ENCODE results near the gene OASL. TPM values are rescaled to one million over a fixed set of nuclear protein-coding genes. Genes with fewer than 3 reads are reported as not detected.

Gene OASL, protein sequence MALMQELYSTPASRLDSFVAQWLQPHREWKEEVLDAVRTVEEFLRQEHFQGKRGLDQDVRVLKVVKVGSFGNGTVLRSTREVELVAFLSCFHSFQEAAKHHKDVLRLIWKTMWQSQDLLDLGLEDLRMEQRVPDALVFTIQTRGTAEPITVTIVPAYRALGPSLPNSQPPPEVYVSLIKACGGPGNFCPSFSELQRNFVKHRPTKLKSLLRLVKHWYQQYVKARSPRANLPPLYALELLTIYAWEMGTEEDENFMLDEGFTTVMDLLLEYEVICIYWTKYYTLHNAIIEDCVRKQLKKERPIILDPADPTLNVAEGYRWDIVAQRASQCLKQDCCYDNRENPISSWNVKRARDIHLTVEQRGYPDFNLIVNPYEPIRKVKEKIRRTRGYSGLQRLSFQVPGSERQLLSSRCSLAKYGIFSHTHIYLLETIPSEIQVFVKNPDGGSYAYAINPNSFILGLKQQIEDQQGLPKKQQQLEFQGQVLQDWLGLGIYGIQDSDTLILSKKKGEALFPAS
- 0.86 and 0.88 TPM in 2 replicates for total RNA-seq

DNA sequence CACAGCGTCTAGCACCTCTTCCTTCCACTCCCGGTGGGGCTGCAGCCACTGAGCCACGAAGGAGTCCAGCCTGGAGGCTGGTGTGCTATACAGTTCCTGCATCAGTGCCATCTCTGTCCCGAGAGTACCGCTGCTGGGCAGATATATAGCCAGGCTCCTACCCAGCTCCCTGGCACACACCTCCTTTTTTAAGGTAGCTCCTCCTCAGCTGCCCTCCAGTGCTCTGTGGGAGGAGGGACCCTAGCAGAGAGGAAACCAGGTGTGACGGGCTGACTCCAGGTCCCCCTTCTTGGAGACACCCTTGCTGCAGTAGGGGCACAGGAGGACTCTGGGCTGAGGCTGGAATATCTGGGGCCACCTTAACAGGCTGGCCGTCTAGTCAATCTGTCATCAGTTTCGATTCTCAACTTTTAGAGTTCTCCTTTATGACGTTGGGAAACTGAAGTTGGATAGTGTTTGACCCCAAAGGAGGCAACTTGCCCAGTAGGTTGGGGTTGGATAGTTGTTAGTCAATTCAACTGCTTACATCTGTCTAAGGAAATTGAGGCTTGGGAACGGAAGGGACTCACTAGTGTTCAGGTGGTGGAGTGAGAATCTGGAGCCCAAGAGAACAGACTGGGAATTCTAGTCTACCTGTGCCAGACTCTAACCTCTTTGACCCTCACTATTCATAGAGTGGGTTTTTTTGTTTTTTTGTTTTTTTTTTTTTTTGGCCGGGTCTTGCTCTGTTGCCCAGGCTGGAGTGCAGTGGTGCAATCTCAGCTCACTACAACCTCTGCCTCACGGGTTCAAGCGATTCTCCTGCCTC is at the start of gene OASL:
Gene OASL (minus strand): TSS at position 386 of the 808 bp plus-strand sequence. CDS start 275 bp downstream, at position 111.

DNA sequence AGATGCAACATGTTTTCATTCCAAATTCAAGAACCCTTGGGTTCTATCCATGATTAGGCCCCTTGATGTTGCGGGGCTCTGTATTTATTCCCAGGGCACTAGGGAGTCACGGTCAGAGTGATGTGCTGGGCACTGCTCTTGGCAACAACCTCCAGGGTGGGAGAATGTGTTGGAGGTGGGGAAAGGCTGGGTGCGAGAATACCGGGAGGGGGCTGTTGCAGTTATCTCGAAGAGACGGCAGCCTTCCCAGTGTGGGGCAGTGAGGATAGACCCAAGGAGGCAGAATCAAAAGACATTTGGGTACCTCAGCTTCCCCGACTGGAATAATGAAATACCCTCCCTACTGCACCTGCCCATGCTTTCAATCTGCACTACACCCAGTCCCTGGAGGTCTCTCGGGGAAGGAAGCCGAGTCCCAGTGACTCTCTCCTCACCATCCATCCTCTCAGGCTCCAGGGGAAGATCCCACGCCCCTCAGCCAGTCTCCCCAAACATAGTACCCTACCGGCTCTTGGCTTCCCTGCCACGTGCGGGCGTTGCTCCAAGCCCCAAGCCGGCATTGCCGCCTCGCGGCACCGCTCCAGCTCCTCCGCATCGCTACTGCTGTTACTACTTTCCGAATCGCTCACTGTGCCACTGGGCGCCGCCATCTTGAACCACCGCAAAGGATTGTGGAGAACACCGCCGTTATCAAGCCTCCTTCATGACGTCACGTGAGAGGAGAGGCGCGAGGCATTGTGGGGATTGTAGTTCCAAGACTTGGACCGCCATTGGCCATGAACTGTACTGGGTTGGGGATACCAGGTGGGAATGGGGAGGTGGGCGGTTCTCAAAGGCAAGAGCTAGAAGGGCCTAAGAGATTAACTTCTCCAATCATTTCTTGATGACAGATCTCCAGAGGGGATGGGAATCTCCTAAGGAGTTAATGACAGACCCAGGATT is 22.9 kb downstream of the OASL start, which contains the start of gene C12orf43:
Gene C12orf43 (minus strand): TSS at position 663 of the 942 bp plus-strand sequence. CDS start 13 bp downstream, at position 650.

DNA sequence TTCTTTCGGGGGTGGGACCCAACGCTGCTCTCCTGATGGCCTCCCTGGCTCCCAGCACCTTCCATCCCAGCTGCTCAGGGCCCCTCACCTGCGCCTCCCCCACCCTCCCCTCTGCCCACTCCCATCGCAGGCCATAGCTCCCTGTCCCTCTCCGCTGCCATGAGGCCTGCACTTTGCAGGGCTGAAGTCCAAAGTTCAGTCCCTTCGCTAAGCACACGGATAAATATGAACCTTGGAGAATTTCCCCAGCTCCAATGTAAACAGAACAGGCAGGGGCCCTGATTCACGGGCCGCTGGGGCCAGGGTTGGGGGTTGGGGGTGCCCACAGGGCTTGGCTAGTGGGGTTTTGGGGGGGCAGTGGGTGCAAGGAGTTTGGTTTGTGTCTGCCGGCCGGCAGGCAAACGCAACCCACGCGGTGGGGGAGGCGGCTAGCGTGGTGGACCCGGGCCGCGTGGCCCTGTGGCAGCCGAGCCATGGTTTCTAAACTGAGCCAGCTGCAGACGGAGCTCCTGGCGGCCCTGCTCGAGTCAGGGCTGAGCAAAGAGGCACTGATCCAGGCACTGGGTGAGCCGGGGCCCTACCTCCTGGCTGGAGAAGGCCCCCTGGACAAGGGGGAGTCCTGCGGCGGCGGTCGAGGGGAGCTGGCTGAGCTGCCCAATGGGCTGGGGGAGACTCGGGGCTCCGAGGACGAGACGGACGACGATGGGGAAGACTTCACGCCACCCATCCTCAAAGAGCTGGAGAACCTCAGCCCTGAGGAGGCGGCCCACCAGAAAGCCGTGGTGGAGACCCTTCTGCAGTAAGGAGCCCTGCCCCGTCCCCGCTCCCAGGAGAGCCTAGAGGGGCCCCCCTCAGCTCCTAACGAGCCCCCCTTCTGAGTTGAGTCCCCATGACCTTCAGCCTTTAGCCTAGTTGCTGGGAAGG is 60.5 kb downstream of the OASL start, which contains the start of gene HNF1A:
Gene HNF1A (plus strand): TSS at position 248 of the 924 bp plus-strand sequence. CDS start 226 bp downstream, at position 474.

Small RNA genes within 50 kb of the gene (small RNA-seq; reads per million reads assigned to genes)
- gene AC079602.2 (ENCODE audit: low replicate concordance) = 0.72 reads per million, percentile 31 among the genes with 10 or more reads in this experiment

Other genes with a start within 250 kb of the OASL start
- 10.5 and 12.0 TPM in 2 replicates for gene SPPL3, start 134.9 kb downstream of the OASL start, total RNA-seq
- gene HNF1A, start 60.7 kb downstream of the OASL start, total RNA-seq = not detected in 2 replicates
- gene C12orf43, start 22.8 kb downstream of the OASL start, total RNA-seq = 13.9 and 16.4 TPM in 2 replicates
- gene P2RX7, start 93.6 kb upstream of the OASL start, total RNA-seq = 0.14 and 2.8 TPM in 2 replicates
- gene P2RX4, start 170.9 kb upstream of the OASL start, total RNA-seq = 19.6 and 68.3 TPM in 2 replicates

Data from placental pericyte (primary cell).